ENCODE results near the gene MBLAC1.
A peak's percentile ranks its signal among the peaks of the same experiment; 100 is the strongest.

Gene MBLAC1

DNA sequence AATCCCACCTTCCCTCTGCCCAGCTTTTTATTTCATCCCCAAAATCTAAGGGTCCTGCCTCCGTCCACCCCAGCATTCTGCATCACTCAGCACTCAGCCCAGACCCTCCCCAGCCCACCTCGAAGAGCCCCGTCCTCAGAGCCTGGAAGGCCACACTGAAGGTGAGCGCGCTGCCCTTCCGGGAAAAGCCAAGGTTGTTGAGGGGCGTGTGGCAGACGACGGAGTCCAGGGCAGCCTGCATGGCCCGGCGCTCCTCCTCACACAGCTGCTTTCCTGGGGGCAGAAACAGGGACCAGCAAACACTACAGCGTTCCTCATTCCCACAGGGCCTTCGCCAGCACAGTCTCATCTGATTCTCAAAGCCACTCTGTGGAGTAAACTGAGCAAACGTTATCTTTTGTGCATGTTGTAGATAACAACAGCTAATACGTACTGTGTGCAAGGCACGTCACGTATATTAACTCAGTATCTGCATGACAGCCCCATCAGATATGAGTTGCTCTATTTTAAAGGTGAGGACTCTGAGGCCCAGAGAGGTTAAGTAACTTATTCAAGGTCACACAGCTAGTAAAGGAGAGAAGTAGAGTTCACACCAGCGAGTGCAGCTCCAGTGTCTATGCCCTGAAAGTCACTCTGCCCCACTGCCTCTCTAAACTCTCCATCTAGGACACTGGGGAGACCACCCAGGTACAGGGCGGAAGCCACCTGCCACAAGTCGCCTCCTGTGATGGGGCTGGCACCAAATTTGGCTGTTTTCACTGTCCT lies 29.0 kb downstream of the MBLAC1 start:
- Histone ChIP-seq H3K36me3 (ENCODE audit: insufficient read depth, low read length) (peaks cover 43% of the 10 kb centered on the region), H2AFZ (ENCODE audit: low read depth, low read length) (no peak overlapping the region), H3K4me3 (ENCODE audit: low read length) (no peak overlapping the region), H3K27me3 (ENCODE audit: insufficient read depth, low read length) (no peaks in the 10 kb centered on the region), H3K9me3 (ENCODE audit: low read length) (no peaks in the 10 kb centered on the region), H3K4me1 (ENCODE audit: insufficient read depth, low read length) (peaks cover 14% of the 10 kb centered on the region)

DNA sequence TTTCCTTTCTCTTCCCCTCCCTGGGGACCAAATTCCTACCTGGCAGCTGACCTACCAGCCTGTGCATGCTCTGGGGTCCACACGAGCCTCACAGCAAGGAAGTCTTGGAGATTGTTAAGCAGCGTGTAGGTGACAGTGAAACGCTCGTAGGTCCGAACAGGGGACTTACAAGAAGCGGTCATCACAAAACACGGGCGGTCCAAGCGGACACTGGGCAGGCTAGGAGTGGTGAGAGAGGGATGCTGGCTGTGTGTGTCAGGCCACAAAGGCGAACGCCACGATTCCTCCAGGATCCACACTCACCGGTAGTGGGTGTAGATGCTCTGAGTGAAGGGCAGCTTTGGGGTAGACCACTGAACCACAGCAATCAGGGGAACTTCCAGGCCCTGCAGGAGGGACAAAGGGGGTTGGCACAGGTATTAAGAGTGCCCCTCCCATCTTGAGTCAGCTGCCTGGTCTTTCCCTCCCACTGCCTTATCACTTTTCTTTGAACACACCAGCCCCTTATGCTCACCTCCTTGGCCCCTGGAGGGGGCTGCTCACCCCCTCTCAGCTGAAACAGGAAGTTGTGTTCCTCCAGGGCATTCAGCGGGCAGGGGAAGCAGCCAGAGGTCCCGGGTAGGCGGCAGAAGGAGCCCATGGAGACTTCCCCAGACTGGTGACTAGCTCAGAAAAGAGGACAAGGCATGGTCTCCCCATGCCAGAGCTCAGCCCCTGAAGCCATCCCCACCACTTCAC lies 29.7 kb downstream of the MBLAC1 start:
- H3K4me1 ChIP-seq (ENCODE audit: insufficient read depth, low read length) = peaks cover 14% of the 10 kb centered on the region
- peaks cover 43% of the 10 kb centered on the region for H3K36me3 ChIP-seq (ENCODE audit: insufficient read depth, low read length)
- H3K4me3 ChIP-seq (ENCODE audit: low read length) = no peak overlapping the region
- no peaks in the 10 kb centered on the region for H3K27me3 ChIP-seq (ENCODE audit: insufficient read depth, low read length)
- no peaks in the 10 kb centered on the region for H3K9me3 ChIP-seq (ENCODE audit: low read length)
- no peak overlapping the region for H2AFZ ChIP-seq (ENCODE audit: low read depth, low read length)

DNA sequence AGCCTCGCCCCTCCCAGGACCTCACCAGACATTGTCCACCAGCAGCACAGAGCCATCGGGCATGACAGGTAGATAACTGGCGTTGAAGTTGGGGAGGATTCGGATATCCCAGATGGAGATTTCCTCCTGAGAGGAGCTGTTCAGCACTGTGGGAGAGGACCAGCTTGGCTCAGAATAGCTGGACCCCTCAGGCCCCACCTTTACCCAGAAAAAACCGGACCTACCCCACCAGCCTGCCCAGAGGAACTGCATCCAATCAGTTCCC lies 30.2 kb downstream of the MBLAC1 start:
- H3K27me3 ChIP-seq (ENCODE audit: insufficient read depth, low read length) = no peaks in the 10 kb centered on the region
- no peak overlapping the region for H3K4me3 ChIP-seq (ENCODE audit: low read length)
- no peaks in the 10 kb centered on the region for H3K9me3 ChIP-seq (ENCODE audit: low read length)
- peaks cover 14% of the 10 kb centered on the region for H3K4me1 ChIP-seq (ENCODE audit: insufficient read depth, low read length)
- no peak overlapping the region for H2AFZ ChIP-seq (ENCODE audit: low read depth, low read length)
- peaks cover 40% of the 10 kb centered on the region for H3K36me3 ChIP-seq (ENCODE audit: insufficient read depth, low read length)

DNA sequence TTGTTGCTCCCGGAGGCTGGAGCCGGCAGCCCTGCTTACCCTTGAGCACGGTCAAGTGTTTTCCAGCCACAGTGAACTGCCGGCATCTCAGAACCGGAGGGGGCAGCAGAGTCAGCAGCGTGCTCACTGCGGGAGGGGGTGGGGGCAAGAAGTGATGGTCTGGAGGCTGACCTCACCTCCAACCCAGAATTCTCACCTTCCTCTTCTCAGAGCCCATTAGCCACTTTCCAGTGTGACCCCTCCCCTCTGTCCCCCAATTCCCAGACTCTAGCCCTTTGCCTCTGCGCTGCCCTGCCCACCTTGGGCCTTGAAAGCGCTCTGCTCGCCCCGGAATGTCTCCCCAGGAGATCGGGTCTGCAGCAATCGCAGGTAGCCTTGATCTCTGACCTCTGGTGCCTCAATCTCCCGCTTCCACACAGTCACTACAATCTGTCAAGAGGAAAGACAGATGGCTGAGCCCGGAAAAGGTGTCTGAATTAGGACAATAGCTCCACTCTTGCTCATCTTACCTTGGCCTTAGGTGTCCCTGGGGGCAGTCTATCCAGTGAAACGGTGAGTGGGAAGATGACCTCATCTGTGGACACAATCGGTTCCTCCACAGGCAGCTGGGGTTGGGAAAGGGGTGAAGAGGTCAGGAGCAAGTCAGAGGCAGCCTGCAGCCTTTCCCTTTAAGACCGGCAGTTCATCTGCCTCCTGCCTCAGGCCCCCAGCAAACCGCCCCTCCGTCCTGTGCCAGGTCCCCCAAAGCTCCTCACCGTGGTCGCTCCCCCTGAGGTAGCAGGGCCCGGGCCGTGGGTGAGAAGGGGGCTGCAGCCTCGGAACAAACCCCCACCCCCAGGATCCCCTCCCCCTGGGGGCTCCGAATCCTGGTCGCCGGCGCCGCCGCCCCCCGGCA lies 30.8 kb downstream of the MBLAC1 start:
- Histone ChIP-seq H3K4me3 (ENCODE audit: low read length) (peak overlapping the region; percentile 80), H3K9me3 (ENCODE audit: low read length) (no peaks in the 10 kb centered on the region), H3K36me3 (ENCODE audit: insufficient read depth, low read length) (peaks cover 34% of the 10 kb centered on the region), H3K27me3 (ENCODE audit: insufficient read depth, low read length) (no peaks in the 10 kb centered on the region), H2AFZ (ENCODE audit: low read depth, low read length) (no peak overlapping the region), H3K4me1 (ENCODE audit: insufficient read depth, low read length) (peaks cover 14% of the 10 kb centered on the region)

DNA sequence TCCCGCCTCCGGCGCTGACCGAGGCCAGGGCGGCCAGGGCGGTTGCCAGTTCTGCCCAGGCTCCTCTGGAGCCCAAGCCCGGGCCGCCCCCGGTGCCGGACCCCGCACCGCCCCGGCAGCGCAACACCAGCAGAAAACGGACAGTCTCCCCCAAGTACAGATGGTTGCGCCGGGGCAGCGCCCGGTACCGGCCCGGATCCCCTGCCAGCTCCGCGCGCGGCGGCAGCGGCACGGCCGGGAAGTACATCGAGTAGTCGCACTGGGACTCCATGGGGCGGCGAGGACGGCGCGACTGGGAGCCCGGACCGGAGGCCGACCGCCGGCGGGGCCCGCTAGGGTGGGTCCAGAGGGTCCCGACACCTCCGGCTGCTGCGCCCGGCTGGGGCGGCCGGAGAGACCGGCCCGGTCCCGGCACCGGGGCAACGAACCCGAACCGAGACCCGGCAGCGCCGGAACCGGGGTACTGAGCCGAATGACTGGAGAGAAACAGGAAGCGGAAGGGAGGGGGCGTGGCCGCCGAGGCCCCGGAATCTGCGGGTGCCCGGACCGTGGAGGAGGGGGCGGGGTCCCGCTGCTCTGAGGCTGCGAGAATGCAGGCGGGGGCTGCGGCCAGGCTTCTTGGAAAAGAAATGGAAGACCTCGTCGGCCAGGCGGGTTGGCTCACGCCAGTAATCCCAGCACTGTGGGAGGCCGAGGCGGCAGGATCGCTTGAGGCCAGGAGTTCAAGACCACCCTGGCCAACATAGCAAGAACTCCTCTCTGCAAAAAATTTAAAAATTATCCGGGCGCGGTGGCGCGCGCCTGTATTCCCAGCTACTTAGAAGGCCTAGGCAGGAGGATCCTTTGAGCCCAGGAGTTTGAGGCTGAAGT lies 31.7 kb downstream of the MBLAC1 start, which contains the start of gene TRAPPC14:
Gene TRAPPC14, minus strand, starts transcription at position 495 of the 870 bp plus-strand sequence. Its CDS starts 224 bp downstream, at position 271.
- Histone ChIP-seq H3K36me3 (ENCODE audit: insufficient read depth, low read length) (peaks cover 27% of the 10 kb centered on the region), H3K9me3 (ENCODE audit: low read length) (no peaks in the 10 kb centered on the region), H3K4me1 (ENCODE audit: insufficient read depth, low read length) (peaks cover 14% of the 10 kb centered on the region), H3K27me3 (ENCODE audit: insufficient read depth, low read length) (no peaks in the 10 kb centered on the region), H3K4me3 (ENCODE audit: low read length) (peak within 1 kb of the TSS; percentile 80), H2AFZ (ENCODE audit: low read depth, low read length) (peak within 1 kb of the TSS; percentile 58)

DNA sequence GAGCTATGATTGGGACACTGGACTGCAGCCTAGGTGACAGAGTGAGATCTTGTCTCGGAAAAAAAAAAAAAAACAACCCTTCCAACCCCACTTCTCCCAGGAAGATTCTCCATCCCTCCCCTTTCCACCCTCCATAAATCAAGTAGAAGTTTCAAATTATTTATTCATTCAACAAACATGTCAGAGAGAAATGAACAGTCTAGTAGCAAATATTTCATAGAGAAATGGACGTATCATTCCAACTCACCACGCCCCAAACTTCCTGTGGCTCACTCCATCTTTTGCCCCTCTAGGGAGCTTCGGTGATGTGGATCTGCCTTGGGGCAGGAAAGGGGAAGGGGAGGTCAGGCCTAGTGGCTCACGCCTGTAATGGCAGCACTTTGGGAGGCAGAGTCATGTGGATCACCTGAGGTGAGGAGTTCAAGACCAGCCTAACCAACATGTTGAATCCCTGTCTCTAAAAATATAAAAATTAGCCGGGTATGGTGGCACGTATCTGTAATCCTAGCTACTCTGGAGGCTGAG lies 32.4 kb downstream of the MBLAC1 start:
- peak overlapping the region; percentile 80 for H3K4me3 ChIP-seq (ENCODE audit: low read length)
- H3K4me1 ChIP-seq (ENCODE audit: insufficient read depth, low read length) = peaks cover 14% of the 10 kb centered on the region
- no peaks in the 10 kb centered on the region for H3K27me3 ChIP-seq (ENCODE audit: insufficient read depth, low read length)
- H3K36me3 ChIP-seq (ENCODE audit: insufficient read depth, low read length) = peaks cover 20% of the 10 kb centered on the region
- H2AFZ ChIP-seq (ENCODE audit: low read depth, low read length) = peak overlapping the region; percentile 58
- H3K9me3 ChIP-seq (ENCODE audit: low read length) = no peaks in the 10 kb centered on the region

DNA sequence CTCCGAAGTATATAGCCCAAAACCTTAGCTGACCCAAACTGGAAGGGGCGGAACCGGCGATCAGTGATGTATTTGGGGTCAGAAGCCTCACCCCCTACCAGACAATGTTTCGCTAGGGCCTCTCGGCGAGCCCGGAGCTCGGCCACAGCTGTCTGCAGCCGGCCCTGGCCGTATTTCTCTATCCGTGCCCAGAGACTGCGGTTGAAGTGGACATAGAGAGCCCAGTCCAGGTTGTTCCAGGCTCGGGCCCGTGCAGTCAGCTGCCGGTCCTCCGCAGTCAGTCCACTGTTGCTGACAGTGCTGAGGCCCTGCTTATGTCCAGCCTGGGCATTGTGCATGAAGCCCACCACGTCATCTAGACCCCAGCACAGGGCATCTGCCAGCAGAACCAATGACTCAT lies 33.3 kb downstream of the MBLAC1 start:
- Histone ChIP-seq H3K9me3 (ENCODE audit: low read length) (no peaks in the 10 kb centered on the region), H3K27me3 (ENCODE audit: insufficient read depth, low read length) (no peaks in the 10 kb centered on the region), H2AFZ (ENCODE audit: low read depth, low read length) (no peak overlapping the region), H3K36me3 (ENCODE audit: insufficient read depth, low read length) (peaks cover 13% of the 10 kb centered on the region), H3K4me1 (ENCODE audit: insufficient read depth, low read length) (peaks cover 14% of the 10 kb centered on the region), H3K4me3 (ENCODE audit: low read length) (no peak overlapping the region)

DNA sequence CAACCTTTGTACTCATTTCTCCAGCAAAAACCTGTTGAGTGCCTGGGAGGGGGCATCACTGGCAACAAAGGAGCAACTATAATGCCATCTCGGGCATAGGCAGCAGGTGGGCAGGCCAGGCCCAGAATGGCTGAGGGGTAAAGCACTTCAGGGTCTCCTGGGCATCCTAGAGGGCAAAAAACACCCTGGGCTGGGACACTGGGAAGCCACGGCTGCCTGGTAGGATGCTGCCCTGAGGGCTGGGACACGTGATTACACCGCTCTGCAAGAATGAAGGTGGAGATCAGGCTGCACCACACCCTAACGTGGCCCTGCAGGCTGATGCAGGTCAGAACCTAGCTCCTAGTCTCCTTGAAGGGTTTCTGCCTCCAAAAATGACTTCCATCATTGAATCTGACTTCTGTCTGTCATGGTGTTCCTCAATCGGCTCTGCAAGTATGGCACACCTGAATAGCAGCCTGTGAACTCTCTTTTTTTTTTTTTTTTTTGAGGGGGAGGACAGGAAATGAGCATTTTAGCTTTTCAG lies 36.3 kb downstream of the MBLAC1 start:
- H3K9me3 ChIP-seq (ENCODE audit: low read length) = no peaks in the 10 kb centered on the region
- H3K4me1 ChIP-seq (ENCODE audit: insufficient read depth, low read length) = peaks cover 15% of the 10 kb centered on the region
- H3K36me3 ChIP-seq (ENCODE audit: insufficient read depth, low read length) = no peaks in the 10 kb centered on the region
- no peak overlapping the region for H3K4me3 ChIP-seq (ENCODE audit: low read length)
- H2AFZ ChIP-seq (ENCODE audit: low read depth, low read length) = no peak overlapping the region
- H3K27me3 ChIP-seq (ENCODE audit: insufficient read depth, low read length) = no peaks in the 10 kb centered on the region

DNA sequence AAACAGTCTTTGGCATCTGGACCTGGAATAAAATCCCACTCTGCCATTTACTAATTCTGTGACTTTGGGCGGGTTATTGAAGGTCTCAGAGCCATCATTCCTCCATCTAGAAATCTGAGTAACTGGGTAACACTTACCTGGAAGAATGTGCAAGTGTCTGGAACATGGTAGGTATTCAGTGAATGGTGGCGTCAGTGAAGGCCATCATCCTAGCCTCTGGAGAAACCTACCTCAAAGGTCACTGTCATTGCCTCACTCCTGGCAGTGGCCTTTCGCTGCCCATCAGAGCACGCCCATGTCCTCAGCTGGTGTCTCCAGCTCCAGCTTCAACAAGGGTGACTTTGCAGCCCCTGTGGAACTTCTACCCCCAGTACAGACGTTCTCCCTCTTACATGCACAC lies 37.1 kb downstream of the MBLAC1 start:
- H3K4me1 ChIP-seq (ENCODE audit: insufficient read depth, low read length) = peaks cover 23% of the 10 kb centered on the region
- no peaks in the 10 kb centered on the region for H3K27me3 ChIP-seq (ENCODE audit: insufficient read depth, low read length)
- no peaks in the 10 kb centered on the region for H3K9me3 ChIP-seq (ENCODE audit: low read length)
- H3K36me3 ChIP-seq (ENCODE audit: insufficient read depth, low read length) = no peaks in the 10 kb centered on the region
- H3K4me3 ChIP-seq (ENCODE audit: low read length) = no peak overlapping the region
- H2AFZ ChIP-seq (ENCODE audit: low read depth, low read length) = no peak overlapping the region

DNA sequence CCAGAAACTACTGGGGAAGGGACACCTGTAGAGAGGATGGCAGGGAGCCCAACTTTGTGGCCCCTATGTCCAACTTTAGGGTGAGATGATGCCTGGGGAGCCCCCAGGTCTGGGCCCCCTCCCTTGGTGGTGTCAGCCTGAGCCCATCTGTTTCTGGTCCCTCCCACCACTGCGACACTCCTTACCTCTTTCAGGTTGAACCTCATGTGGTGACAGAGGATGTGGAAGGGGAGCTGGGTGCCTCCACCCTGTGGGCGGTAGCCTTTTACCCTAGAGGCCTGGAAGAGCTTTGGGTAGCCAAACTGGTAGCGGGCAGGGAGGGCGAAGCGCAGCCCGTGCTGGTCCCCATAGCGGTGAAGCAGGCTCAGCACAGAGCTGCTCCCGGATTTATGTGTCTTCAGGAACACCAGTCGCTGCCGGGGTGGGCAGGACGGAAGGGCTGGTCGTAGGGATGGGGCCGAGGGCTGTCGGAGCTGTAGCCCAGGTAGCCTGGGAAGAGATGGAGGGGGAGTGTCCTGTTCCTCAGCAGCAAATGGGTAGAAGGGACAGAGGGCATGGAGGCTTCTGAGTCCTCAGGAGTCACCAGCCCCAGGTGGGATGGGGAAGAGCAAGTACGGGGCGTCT lies 39.7 kb downstream of the MBLAC1 start:
- Histone ChIP-seq H3K36me3 (ENCODE audit: insufficient read depth, low read length) (peaks cover 13% of the 10 kb centered on the region), H3K27me3 (ENCODE audit: insufficient read depth, low read length) (no peaks in the 10 kb centered on the region), H3K9me3 (ENCODE audit: low read length) (no peaks in the 10 kb centered on the region), H3K4me1 (ENCODE audit: insufficient read depth, low read length) (peaks cover 23% of the 10 kb centered on the region), H3K4me3 (ENCODE audit: low read length) (no peak overlapping the region), H2AFZ (ENCODE audit: low read depth, low read length) (no peak overlapping the region)

DNA sequence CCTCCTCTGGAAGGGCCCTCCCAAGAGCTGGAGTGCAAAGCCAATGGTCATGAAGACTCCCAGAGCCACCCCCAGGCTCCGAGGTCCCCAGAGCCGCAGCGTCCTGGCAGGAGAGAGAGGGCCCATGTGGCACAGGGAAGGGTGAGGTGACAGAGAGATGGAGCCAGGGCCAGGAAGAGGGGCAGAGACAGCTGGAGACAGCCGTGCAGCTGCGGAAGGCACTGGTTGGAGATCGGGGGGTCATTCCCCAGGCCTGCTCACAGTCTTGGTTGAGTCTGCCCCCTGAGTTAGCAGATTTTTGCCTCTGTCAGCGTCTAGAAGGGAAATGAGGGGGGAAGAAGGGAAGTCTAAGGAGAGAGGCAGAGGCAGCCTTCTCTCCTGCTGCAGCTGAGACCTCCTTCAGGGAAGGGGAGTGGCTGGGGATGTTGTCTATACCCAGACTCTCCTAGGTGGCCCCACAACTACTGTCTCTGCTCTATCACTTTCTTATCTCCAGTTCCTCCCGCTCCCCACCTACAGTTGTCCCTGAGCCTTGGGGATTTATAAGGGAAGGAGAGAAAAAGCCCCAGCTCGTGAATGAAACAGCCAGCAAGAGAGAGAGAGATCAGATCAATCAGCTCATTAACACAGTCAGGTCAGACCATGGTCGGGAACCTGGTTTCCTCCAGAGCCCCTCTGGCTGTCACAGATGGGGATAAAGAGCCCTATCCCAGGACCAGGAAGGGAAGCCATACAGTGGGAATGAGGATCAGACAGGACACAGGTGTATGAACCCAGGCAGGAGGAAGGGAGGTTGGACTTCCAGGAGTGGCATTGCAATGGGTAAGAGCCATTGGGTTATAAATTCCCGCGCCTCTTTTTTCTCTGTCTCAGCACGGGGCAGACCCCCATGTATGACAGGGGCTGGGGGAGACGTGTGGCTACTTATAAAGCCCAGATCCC lies 40.5 kb downstream of the MBLAC1 start:
- Histone ChIP-seq H3K4me1 (ENCODE audit: insufficient read depth, low read length) (peaks cover 23% of the 10 kb centered on the region), H3K36me3 (ENCODE audit: insufficient read depth, low read length) (peaks cover 16% of the 10 kb centered on the region), H3K9me3 (ENCODE audit: low read length) (no peaks in the 10 kb centered on the region), H3K4me3 (ENCODE audit: low read length) (peak overlapping the region; percentile 41), H2AFZ (ENCODE audit: low read depth, low read length) (no peak overlapping the region), H3K27me3 (ENCODE audit: insufficient read depth, low read length) (no peaks in the 10 kb centered on the region)
